Endothelial cell of hepatic sinusoid (primary cell): ENCODE data around the gene ZFHX3.

Experiments used
- in situ Hi-C: cut with HindIII; loops from 2 replicates; pipeline ENCODE4 v1.10.0; 2017; ENCODE audit warnings: low sequenced_read_pairs

Gene ZFHX3

GRCh38 chr16:73042807-73043206 is 5.1 kb downstream of the ZFHX3 start:
- in situ Hi-C loops: loop anchor here (5.0 kb wide), 1 partner anchor 36 kb away; no protein-coding TSS in a partner anchor

DNA sequence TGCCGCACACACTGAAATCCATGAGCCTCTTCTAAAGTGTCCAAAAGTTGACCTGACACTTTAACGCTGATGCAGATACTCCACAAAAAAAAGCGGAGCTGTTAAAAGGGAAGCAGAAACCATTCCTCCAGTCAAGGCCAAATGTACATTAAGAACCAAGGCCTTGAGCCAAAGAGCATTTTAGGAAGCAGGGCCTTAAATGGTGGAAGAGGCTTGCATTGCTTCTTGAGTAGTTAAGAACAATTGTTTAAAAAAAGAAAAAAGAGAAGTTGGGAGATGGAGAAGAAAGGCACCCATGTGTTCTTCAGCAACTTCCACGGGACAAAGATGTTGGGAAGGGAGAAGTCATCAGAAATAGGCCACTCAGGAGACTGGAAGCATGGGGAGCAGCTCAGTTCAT is 6.3 kb downstream of the ZFHX3 start:
- in situ Hi-C loops: loop anchor here (5.0 kb wide), 1 partner anchor 34 kb away; no protein-coding TSS in a partner anchor

DNA sequence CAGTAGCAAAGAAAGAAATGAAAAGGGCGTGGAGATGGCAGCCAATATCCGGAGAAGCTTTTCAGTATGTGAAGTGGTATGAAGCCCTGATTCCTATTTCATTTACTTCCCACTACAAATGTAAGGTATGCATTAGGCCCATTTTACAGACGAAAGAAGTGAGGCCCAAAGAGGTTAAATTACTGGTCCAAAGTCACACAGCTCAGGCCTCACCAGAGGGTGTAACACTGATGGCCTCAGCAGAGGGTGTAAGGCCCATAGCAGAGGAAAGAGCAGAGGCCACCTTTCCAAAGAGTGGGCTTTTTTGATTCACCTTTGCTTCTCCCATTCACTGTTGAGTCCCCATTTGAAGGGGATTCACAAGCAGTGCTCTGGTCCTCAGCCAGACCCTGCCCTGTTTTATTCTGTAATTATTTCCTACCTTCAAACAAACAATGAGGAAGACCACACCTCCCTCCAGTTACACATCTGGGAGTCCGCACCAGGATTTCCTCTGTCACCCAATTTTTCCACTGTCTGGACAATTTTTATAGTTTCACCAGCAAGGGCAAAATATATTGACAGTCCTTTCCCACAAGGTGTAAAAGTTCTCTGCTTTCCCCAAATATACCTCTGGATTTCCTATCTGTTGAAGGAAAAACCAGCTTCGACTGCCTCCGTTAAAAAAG is 7.1 kb downstream of the ZFHX3 start:
- in situ Hi-C loops: loop anchor here (5.0 kb wide), 1 partner anchor 34 kb away; no protein-coding TSS in a partner anchor

GRCh38 chr16:73040136-73040535 is 7.8 kb downstream of the ZFHX3 start:
- in situ Hi-C loops: loop anchor here (5.0 kb wide), 1 partner anchor 33 kb away; no protein-coding TSS in a partner anchor

DNA sequence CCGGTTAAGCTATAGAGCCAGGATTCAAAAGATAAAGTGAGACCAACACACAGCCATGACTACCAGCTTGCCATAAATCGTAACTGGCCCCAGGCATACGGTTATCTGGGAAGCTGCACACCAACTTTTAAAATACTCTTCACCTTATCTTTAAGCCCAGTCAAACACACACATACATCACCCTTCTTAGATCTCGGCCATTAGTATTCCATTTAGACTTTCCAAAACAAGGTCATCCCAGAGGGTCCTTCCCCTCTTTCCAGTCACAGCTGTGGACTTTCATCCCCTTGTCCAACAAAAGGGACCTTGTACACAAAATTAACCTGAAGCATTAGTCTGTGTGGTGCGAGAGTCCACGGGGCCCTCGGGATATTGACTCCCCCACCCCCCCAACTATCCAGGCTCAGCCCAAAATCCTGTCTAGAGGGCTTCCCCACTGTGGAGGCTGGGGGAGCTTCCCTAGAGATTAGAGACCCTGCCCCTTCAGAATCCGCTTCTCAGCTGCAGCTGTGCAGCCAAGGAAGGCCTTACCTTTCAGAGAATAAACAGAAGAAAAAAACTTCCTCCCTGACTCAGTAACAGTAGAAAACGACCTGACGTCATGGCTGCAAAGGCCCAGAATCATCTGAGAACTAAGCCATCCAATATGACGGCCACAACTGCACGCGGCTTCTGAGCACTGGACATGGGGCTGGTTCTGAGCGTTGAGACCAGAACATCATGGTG is 9.9 kb downstream of the ZFHX3 start:
- in situ Hi-C loops: no loop called here

GRCh38 chr16:73037331-73037745 is 10.6 kb downstream of the ZFHX3 start:
- in situ Hi-C loops: no loop called here

DNA sequence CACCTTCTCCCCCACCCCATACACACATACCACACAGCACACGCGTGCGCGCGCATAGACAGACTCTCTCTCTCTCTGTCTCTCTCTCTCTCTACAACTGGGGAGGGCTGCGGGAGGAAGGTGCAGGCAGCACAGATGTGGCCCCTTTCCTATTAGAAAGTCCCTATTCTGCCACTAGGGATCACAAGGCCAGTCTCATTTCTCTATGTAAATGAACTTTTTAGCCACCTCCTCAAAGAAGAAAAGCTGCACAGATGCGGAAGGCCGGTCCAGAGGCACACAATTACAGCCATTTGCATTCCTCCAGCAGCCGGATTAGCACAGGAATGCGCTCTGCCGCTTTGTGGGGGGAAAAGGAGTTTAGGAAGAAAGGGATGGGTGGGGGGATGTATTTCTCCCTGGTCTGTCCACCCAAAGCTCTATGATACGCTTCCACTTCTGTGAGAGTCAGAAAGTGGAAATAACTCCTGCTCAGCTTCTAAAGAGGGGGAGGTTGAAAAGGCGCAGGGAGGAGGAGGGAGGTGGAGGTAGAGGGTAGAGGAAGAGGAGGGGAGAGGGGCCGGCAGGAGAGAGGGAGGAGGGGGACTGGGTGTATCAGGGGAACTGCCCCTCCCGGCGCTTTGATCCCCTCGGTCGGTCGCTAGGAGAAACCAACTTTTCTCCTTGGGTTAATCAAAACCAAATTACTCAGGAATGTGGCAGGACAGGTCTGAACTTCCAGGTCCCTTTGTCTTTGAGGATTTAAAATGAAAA is 11.7 kb downstream of the ZFHX3 start:
- in situ Hi-C loops: no loop called here

DNA sequence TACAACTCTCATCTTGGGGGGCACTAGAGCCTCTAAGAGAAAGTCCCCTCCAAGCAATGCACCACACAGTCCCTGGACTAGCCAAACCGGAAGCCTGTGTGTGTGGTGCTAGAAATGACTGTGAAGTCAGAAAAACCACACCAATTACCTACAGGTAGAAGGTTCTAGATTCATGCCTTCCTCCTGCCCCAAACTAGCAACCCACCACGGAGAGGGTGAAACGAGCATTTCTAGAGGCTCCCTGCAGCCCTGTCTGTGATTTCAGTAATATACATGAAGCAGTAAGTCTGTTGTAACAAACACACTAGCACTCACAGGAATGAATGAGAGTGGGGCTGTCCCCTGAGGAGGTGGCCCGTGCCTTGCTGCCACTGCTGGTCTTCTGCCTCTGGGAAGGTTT is 13.6 kb downstream of the ZFHX3 start:
- in situ Hi-C loops: no loop called here

DNA sequence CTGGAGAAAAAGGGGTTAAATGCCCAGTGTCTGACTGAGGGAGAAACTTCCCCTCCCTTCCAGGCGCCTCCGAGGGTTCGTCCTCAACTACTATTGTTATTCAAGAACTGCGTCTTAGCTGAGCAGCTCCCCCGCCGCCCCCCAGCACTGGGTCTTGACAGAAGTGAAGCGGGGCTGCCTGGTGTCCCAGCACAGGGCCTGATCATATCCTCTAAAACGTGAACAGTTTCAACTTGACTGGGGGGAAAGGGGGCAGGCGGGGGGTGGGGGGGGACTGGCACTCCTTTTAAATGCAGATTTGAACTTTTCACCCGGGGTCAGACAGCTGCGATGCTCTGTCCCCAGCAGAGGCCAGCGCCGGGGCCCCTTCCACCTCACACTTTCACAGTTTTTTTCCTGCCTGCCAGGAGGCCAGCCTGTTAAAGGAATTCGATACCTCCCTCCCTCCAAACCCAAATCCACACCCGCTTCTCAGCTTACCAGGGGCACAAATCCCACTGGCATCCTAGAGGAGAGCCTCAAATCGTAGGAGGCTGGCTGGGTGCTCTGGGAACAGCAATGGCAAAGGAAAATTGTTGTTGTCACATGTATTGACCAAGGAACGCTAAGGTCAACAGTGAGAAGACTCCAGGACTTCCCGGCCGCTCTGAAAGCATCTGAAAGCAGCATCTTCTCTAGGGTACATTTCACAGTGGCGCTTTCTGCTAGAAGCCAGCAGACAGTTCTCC is 14.5 kb downstream of the ZFHX3 start:
- in situ Hi-C loops: no loop called here

GRCh38 chr16:73032541-73033270 is 15.2 kb downstream of the ZFHX3 start:
- in situ Hi-C loops: no loop called here

- in situ Hi-C loops: no loop called here
Observed at GRCh38 chr16:73031984-73032383, 15.9 kb downstream of the ZFHX3 start.

DNA sequence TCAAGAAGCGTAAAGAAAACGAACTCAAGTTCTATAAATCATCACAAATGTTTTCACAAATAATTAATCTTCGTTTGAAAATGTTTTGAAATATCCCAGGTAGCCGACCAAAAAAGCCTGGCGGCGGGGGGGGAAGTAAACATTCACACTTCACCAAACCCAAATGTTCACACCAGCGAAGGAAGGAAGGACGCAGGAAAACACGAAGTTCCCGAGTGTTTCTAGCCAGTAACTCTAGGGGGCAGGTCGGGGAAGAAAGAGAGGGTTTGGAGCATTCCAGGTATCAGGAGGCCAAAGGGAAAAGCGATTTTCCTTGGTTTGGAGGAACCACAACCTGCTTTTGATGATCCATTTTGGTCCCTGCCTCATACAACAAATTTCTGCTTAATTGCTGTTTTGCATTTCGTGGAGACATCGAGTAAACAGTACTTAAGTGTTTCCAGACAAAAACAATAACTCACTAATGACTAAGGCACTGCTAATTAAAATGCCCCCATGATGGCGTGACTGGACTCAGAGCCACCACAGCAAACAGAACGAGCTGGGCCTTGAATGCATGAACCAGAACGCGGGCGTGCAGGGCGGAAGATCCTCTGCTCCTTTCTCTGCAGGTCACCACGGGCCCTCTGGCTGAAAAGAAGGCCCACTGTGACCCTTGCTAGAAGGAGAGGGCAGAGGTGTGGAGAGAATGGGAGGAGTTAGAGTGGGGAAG is 16.6 kb downstream of the ZFHX3 start:
- in situ Hi-C loops: no loop called here

DNA sequence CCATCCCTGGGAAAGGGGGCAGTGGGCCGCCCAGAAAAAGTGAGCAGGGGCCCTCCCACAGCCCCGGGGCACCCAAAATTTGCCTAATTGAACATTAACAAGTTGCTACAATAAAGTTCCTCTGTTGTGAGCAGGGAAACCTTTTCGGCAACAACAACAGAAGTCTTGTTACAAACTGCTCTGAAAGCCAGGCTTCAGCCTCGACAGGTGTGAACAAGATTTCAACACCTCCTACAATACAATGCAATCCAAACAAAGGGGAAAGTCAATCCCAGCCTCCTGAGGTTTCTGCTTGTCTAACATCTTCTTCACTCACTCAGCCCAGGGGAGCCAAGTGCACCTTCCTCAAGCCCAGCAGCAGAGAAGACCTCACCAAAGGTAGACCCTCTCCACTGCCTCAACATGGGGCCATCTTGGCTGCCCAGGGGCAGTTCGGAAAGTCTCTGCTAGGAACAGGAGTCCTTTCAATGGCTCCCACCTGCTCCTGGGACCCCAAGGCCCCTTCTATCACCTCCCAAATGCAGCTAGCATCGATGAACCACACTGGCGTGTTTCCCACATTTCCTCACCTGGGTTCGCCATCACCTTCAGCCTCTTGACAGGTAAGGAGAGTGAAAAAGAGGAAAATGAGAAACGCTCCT is 19.1 kb downstream of the ZFHX3 start:
- in situ Hi-C loops: no loop called here

DNA sequence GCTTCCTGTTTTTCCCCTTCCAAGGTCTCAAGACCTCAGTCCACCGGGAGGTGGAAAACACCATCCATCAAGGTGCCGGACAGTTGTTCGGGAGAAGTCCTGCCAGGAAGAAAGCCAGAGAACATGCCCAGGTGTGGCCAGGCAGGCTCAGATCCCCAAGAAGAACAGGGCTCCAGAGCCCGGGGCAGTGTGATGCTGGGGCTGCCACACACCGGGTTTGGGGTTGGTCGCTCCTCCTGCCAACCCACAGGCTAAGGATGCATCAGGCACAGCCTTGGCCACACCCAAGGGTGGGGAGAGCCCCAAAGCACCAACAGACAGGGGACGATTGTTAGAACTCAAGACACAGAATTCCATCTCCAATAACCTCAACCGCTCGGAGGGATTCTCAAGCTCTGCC is 19.7 kb downstream of the ZFHX3 start:
- in situ Hi-C loops: no loop called here

DNA sequence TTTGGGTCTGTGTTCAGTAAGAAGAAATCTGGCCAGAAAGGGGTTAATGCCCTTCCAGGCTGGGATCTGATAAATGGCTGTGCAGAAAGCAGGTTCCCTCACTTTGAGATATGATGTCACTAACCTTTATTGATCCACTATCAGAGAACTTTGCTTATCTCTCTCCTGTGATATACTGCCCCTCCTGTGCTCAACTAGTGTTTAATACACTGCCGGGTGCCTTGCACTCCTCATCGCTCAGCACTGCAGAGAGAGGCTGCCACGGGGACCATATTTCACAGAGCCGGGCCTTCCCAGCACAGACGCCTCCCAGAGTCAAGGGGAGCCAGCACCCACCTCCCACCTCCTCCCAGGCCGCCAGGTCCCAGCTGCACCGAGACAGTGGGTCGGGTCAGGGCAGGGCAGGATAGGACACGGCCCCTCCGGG is 20.2 kb downstream of the ZFHX3 start:
- in situ Hi-C loops: no loop called here

DNA sequence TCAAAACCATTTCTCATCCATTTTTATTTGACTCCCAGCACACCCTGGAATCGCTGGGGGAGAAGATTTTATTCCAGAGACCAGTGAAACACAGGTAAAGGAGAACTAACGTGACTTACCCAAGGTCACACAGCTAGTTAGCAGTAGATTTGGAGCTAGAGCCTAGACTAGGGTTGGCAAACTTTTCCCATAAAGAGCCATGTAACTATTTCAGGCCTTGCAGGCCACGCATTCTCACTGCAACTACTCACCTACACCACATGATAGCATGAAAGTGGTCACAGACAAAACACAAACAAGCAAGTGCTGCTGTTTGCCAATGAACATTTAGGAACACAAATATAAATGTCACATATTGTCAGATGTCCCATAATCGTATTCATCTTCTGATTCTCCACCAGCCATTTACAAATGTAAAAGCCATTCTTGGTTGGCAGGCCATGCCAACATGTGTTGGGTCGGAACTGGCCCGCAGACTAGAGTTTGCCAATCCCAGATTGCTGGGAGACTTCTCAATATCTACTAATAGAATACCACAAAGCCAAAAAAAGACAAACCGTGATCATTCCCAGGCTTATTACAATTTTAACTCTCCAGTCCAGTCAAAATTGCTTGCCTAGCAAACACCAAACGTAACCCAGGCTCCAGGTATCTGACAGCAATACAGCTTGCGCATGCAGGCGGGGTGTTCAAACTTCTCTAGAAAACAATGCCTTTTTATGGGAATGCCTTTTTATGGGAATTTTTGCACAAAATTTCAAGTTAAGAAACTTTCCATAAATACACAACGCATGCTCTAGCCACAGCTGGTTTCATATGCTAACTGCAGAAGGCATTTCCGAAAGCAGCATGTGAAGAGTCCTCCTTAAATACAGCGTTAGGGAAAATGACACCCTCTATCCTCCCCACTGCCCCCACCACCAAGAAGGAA is 20.9 kb downstream of the ZFHX3 start:
- in situ Hi-C loops: no loop called here

- in situ Hi-C loops: no loop called here
Observed at GRCh38 chr16:73025856-73026210, 22.1 kb downstream of the ZFHX3 start.
